ENCODE measurements around the gene CDH23.

GRCh38 chr10:71516890-71517289, 120.2 kb downstream of the CDH23 start:
- TF ChIP-seq EZH2 (IDR thresholded peaks at IDR 0.05; ENCODE audit: borderline replicate concordance, low read length) (no peak), CTCF (conservative IDR thresholded peaks at IDR 0.05 in 1 of 2, IDR thresholded peaks at IDR 0.05 in 1 of 2; ENCODE audit: extremely low read depth in 1 of 2, insufficient read depth in 1 of 2, low read depth in 1 of 2, low read length in 2 of 2) (no peak)
